COR-L47 (cell line): ENCODE measurements around the gene APOB.

ENCODE experiments used
- DNase-seq: peaks from one replicate; lab custom pipeline; 2025; lab: John Stamatoyannopoulos, UW

Gene APOB

DNA sequence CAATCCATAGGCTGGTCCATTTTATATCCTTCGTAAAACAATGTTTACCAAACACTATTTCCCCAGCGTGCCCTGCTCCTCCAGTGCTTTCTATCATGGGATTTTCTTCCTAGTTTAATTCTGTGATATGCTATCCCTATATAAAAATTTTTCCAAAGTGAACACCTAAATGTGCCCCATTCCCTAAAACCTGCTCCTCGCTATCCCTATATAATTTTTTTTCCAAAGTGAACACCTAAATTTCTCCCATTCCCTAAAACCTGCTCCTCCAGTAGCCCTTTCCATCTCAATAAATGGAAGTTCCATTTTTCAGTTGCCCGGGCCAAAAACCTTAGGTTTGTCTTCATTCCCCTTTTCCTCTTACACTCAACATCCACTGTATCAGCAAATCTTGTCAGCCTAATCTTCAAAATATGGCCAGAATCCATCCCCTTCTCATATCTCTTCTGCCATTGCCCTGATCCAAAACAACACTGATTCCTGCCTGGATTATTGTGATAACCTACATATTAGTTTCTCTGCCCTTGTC, 26.1 kb downstream of the APOB start:
- DNase-seq = no peak

DNA sequence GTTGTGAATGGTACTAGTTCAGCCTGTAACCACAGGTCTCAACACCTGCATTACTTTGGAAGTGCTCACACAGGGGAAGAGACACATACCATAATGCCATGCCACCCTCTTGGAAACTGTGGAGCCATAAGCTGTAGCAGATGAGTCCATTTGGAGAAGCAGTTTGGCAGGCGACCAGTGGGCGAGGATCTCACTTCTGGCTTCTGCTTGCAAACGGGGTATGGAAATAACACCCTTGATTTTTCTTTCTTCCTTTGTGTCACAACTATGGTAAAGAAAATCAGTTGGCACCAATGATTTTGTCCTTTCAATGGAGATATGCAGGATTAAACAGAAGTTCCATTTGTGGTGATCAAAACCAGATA, 28.6 kb downstream of the APOB start:
- no peak for DNase-seq

DNA sequence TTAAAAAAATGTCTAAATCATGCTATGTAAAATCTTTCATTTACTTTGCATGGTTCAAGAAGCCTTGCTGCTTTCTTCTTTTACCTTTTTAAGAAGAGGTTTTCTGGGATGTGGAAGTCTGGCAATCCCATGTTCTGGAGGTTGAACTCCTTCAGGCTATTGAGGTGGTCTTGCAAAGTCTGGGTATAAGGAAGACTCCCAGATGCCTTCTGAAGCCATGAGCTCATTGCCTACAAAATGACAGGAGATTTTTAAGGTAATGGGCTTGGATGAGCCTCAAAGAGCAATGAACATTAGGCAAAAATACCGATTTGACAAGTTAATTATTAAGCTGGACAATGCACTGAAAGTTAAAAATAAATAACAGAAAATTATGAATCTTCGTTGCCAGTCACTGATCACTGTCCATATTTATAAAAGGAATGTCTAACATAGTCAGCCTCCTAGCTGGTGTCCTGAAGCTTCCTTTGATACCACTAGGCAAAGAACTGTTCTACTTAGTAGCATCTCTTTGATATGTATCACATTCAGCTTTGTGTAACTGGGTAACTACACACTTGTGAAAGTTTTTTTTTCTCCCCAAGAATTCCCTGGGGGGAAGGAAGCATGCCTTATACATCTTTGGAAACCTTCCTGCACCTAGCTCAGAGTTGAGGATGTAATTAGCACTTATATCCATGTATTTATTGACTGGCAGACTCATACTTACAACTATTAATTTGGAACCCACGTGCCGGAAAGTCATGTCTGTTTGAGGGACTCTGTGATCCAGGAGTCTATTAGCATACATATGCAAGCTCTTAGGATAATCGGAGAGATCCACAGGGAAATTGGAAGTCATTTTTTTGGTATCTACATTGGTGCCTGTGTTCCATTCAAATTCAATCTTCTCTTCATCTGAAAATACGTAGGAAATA, 29.3 kb downstream of the APOB start:
- no peak for DNase-seq

DNA sequence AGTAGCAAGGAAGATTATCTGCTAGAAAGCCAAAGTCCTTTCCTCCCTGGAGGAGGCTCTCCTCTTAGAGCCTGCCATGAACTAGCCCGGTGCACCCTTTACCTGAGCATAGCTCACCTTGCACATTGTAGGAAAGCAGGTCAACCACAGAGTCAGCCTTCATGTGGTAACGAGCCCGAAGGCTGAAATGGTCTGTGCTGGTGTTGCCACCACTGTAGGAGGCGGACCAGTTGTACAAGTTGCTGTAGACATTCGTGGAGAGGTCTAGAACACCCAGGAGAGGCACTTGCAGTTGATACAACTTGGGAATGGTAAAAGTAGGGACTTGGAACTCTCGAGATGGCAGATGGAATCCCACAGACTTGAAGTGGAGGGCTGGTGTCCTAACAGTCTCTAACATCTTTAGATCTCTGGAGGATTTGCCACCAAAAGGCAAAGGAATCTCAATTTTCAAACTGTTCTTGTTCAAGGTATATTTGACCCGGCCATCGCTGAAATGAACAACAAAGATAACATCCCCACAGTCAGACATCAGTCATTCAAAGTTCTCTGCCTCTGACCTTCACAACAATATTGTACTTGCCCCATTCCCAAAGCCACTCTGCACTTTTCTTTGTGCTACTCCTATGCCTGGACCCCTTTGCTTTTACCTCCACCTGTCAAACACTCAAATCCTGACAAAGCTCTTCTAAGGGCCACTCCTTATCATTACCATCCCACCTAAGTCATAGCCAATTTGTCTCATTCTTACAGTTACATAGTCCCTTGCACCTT, 30.6 kb downstream of the APOB start:
- no peak for DNase-seq

DNA sequence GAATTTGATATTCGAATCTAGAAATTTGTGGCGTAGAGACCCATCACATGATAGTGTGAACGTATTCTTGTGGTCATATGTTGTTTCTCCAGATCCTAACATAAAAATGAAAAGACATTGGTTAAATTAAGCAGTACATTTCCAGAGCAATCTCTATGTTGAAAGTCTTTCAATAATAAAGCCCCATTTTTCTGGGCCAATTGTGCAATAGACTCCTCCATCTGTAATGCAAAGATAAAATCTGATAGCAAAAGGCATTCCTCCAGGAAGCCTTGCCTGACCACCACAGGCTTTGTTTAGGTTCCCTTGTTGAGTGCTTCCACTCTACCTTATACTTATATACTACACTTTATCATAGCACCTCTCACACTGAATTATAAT, 31.3 kb downstream of the APOB start:
- no peak for DNase-seq

DNA sequence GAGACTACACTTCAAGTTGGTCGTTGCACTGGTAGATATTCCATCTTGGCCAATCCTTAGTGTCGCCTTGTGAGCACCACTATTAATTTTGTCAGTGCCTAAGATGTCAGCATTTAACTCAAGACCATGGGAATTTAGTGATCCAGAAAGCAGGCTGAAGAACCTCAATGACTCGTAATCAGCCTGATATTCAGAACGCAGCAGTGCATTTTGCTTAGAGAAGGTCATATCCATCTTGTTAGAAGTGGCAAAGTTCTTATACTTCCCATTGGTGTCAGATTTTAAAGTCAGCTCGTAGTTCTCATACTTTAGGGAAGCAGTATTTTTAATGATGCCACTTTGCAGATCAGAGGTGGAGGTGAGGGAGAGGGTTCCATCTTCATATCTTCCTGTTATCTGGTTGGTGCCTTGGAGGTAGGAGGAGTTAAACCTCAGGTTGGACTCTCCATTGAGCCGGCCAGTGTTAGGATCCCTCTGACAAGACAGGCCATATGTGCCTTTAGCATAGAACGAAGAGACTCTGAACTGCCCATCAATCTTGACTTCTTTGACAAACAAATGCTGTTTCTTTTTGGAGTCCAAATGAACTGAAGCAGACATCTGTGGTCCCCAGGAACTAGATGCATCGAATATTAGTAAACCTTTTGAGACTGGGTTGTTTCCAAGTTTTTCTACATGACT, 31.9 kb downstream of the APOB start:
- DNase-seq = no peak

DNA sequence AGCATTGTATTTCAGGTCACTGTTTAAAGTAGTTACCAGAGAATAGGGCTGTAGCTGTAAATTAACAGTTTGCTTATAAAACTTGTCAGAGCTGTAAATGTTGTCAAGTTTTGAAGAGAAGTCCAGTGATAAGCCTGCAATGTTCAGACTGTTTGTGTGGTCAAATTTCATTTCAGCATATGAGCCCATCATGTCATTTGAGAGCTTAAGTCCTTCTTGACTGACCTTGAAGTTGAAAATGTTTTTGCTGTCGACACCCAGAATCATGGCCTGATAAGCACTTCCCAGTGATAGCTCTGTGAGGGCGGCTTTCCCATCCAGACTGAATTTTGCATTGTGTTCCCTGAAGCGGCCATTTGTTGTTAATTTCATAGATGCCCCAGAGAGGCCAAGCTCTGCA, 32.4 kb downstream of the APOB start:
- DNase-seq = no peak

DNA sequence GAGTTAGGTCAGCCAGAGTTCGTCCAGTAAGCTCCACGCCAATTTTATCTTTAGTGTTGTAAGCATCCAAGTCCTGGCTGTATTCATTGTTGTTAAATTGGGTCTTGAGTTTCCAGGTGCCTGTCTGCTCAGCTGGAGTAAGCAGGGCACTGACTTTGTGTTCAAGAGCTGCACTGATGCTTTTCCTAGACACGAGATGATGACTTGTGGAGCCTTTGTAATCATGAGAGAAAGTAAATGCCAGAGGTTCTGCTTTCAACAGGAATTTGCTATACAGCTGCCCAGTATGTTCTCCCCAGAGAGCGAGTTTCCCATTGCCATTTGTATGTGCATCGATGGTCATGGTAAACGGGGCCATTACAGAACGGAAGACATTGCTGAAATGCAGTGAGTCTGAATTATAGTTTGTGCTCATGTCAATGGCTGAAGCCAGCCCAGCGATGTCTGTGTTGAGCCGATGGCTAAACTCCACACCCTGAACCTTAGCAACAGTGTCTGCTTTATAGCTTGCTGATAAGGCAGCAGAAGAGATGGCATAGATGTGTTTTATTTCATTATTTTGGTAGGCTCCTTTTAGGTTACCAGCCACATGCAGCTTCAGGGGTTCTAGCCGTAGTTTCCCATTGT, 32.9 kb downstream of the APOB start:
- no peak for DNase-seq

DNA sequence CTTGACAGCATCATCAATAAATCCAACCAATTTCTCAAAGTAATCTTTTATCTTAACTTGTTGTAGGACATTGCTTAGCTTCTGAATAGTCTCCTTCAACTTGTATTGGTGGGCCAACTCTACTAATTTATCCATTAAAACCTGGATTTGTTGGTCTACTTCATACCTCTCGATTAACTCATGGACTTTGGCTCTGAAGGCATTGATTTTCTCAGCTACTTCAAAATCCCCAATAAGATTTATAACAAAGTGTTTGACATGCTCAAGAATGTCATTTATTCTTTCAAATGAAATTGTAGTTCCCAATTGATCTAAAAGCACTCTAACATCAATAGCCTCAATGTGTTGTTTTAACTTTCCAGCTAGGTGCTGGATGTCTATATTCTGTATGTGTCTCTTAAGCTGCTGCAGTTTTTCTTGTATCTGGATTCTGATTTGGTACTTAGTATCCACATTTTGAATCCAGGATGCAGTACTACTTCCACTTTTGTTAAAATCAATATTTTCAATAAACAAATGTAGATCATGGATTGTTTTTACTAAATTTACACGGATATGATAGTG, 34.1 kb downstream of the APOB start:
- no peak for DNase-seq

DNA sequence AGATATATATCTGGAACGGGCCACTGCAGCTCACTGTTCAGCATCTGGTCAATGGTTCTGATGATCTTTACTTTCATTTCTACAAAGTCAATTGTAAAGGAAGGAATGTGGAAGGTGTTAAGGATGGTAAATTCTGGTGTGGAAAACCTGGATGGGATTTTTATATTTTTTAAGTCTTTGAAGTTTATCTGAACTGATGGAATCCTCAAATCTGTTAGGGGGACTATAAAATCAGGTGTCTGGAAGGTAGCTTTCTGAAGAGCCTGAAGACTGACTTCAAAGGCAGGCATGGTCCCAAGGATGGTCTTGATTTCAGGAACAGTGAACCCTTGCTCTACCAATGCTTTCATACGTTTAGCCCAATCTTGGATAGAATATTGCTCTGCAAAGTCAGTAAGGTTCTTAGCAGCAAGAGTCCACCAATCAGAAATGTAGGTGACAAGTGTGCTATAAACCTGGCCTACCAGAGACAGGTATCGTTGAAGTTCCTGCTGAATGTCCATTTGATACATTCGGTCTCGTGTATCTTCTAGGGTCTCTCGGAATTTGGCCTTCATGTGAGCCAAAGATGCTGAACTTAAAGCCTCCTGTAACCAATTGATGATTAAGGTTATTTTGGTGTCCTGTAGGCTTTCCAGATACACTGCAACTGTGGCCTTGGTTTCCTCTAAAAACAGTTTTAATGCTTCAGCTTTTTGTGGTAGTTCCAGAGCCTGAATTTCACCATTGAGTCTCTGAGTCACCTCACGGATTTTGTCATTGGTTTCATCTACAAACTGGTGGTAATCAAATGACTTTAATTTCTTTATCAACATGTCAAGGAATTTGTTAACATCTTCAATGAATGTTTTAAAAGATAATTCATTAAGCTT, 34.8 kb downstream of the APOB start:
- no peak for DNase-seq

DNA sequence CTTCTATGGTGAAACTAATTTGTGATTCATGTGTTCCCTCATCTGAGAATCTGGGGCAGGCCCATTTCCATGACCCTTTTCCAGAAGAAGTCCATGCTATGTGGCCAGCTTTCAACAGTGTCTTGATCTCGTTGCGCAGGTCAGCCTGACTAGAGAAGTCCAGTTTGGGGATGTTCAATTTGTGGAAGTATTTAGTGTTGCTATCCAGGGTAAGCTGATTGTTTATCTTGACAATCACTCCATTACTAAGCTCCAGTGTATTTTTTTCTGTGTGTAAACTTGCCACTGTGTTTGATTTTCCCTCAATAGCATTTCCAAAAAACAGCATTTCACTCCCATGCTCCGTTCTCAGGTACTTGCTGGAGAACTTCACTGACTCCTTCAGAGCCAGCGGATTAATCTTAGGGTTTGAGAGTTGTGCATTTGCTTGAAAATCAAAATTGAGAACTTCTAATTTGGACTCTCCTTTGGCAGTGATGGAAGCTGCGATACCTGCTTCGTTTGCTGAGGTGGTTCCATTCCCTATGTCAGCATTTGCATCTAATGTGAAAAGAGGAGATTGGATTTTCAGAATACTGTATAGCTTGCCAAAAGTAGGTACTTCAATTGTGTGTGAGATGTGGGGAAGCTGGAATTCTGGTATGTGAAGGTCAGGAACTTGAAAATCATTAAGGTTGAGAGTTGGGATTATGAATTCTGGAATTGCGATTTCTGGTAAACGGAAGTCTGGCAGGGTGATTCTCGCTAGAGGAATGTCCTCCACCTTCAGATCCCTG, 35.7 kb downstream of the APOB start:
- DNase-seq = no peak

DNA sequence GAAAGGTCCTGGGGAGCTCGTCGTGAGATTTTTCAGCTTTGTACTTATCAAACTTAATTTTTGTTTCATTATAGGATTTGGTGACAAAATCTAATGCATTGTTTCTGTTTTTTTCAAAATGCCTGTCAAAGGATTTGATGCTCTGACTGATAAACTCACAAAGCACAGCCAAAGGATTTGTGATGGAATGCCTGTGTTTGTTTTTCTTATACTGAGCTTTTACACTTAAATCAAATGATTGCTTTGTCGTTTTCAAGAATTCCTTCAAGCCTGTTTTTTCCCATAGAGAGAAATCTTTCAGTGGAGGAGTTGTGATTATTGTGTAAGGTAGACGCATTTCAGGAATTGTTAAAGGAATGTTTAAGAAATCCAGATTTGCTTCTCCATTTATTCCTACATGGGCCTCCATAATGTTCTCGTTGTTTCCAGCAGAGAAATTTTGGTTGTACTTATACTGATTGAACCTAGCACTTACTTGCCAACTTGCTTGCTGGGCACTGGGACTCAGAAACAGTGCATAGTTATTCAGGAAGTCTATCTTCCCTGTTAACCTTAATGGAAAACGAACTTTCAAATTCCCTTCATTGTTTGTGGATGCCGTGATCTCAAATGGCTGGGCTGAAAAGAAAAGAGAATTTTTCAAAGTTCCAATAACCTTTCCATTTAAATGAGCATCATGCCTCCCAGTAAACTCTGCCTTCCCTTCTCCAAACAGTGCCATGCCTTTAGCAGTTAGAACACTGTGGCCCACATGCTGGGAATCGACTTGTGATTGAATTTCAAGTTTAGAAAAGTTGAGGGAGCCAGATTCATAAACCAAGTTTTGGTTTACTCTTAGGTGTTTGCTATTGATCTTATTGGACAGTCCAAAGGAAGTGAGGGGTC, 36.5 kb downstream of the APOB start:
- no peak for DNase-seq

DNA sequence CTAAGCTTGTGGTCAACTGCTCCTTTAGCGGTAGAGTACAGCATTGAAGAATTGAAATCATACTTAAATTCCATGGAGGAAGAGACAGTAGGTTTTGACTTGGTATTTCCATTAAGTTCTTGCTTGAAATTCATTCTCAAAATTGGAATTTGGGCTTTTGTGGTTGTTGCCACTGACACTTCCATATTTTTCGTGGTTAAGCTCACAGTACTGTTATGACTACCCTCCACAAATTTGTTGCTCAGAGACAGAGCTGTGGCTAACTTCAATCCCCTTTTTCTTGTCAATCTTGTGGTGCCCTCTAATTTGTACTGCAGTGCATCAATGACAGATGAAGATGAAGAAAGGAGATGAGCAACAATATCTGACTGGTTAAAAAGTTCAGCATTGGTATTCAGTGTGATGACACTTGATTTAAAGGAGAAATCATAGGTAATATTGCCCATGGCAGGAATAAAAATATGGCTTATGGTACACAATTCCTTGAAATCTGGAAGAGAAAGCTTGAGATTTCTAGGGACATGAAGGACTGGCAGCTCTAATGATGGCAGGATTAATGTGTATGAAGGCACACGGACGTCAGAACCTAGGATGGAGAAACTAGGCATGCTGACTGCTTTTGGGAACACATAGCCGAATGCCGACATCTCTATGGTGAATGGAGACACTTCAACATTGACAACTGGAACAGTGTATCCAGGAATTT, 37.3 kb downstream of the APOB start:
- no peak for DNase-seq

DNA sequence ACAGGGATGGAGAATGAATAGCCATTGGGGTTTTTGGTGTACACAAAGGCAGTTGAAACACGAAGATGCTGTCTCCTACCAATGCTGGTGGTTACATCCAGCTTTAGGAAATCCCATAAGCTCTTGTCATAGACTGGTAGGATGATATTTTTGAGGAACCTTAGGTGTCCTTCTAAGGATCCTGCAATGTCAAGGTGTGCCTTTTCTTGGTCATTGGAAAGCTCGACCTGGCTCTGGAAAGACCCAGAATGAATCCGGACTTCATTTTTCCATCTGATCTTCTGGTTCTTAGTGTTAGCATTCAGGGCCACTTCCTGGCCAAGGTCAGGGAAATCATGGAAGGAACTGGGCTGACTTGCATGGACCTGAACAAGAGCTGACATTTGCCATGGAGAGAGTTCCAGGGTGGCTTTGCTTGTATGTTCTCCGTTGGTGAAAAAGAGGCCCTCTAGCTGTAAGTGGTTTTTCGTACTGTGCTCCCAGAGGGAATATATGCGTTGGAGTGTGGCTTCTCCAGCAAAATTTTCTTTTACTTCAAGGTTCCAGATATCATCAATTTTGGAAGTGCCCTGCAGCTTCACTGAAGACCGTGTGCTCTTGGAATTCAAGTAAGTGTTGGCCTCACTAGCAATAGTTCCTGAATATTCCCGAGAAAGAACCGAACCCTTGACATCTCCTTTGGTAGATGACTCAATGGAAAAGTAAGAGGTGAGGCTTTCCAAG, 38.0 kb downstream of the APOB start:
- no peak for DNase-seq

DNA sequence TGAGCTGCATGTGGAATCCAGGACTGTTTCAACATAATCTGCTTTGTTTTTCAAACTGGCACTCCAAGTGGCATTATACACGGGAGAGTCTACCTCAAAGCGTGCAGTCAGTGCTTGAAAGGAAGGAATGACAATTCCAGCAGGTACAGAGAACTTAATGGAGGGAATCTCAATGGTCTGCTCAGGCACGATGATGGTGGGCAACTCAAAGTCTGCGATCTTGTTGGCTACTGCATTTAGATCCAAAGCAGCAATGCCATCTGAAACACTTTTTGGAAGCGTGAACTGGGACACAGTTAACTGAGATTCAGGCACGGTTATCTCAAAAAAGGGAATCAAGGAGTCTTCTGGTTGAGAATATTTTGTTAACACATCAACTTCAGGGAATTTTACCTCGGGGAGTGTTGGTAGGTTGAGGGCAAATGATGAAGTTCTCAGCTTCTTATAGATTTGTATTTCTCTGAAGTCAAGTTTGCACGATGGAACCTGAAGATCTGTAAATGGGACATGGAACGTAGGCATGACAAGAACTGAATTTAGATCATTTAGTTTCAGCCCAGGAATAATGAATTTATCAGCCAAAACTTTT, 38.7 kb downstream of the APOB start:
- DNase-seq = no peak

DNA sequence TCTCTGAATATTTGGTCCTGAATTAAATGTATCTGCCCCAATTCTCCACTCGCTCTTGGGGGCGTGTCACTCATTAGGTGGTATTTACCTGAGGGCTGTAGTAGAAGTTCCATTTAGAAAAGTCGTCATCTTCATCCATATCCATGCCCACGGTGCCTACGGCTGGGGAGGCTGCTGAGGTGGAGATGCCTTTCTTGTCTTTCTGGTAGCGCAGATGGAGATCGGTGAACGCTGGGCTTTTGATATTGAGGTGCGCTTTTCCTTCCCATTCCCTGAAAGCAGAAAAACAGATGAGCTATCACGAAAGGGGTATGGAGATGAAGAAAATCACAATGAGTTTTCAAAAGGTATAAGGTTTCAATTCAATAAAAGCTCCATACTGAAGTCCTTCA, 39.7 kb downstream of the APOB start:
- no peak for DNase-seq

DNA sequence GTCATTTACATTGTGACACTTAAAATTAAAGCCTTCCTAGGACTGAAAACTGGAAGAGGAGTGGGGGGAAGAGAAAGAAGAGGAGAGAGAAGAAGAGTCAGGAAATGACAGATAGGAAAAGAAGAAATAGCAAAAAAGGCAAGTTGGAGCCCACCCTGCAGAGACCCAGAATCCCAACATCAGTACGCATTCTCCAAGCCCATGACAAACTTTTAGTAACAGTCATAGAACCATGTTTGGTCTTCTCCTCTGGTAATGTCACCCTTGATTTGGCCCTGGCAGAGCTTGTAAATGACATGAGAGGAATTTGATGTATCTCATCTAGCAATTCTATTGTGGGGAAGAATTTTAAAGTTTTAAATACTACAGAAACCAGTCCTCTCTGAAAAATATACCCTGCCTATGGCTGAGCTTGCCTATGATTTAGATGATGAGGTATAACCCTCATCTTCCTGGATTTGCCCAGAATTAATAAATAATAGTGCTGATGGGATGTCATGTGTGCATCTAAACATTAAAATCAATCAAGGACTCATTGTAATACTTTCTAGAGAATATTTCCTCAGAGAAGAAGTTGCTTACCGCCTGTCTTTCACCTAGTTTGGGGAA, 40.2 kb downstream of the APOB start:
- DNase-seq = no peak
